HepG2 (cell line): ENCODE measurements around the gene GRK6. TPM values are rescaled to one million over a fixed set of nuclear protein-coding genes. Genes with fewer than 3 reads are reported as not detected.

Experiments used
- ATF7 ChIP-seq, 2 experiments: fragments of 450-650 bp in 1 of 2; sonication (generic) in 1 of 2; formaldehyde crosslinking in 1 of 2; IDR thresholded peaks; 2 replicates each; pipeline versions ENCODE4 v1.4.0 to v1.6.1; 2016 to 2020; ENCODE audit warnings: antibody characterized with exemption in 1 of 2, mild to moderate bottlenecking in 1 of 2, missing genetic modification reagents in 1 of 2
- ELF3 ChIP-seq: IDR thresholded peaks from 2 replicates; pipeline ENCODE4 v1.6.1; 2016; ENCODE audit warnings: missing genetic modification reagents, missing compliant biosample characterization
- HDAC1 ChIP-seq: sonication (generic); formaldehyde crosslinking; IDR thresholded peaks from 2 replicates; pipeline ENCODE4 v1.5.1; 2020; ENCODE audit warnings: mild to moderate bottlenecking, missing genetic modification reagents
- MED1 ChIP-seq: sonication (generic); formaldehyde crosslinking; IDR thresholded peaks from 2 replicates; pipeline ENCODE4 v1.4.0; 2020; ENCODE audit warnings: missing genetic modification reagents
- MTA3 ChIP-seq: sonication (generic); formaldehyde crosslinking; IDR thresholded peaks from 2 replicates; pipeline ENCODE4 v1.4.0; 2020; ENCODE audit warnings: missing genetic modification reagents
- MTERF4 ChIP-seq: sonication (generic); formaldehyde crosslinking; IDR thresholded peaks from 2 replicates; pipeline ENCODE4 v1.8.0; 2023; ENCODE audit warnings: mild to moderate bottlenecking, missing genetic modification reagents
- MTF2 ChIP-seq: sonication (generic); formaldehyde crosslinking; IDR thresholded peaks from 2 replicates; pipeline ENCODE4 v1.5.0; 2020; ENCODE audit warnings: missing genetic modification reagents, borderline replicate concordance
- PAXIP1 ChIP-seq: sonication (generic); formaldehyde crosslinking; conservative IDR thresholded peaks from 2 replicates; pipeline ENCODE4 v1.4.0; 2020; ENCODE audit warnings: mild to moderate bottlenecking, missing genetic modification reagents, moderate library complexity
- SAP130 ChIP-seq: IDR thresholded peaks from 2 replicates; pipeline ENCODE4 v1.6.1; 2016; ENCODE audit warnings: low read depth
- SMC3 ChIP-seq: IDR thresholded peaks from 2 replicates; pipeline ENCODE4 v1.6.1; 2011; ENCODE audit warnings: low read length, improper control_type of control experiment
- TBX3 ChIP-seq: fragments of 450-650 bp; IDR thresholded peaks from 2 replicates; pipeline ENCODE4 v1.6.1; 2017; ENCODE audit warnings: antibody characterized with exemption, mild to moderate bottlenecking, inconsistent platforms, borderline replicate concordance
- TRIM22 ChIP-seq: fragments of 450-650 bp; IDR thresholded peaks from 2 replicates; pipeline ENCODE4 v1.6.1; 2017
- WIZ ChIP-seq: sonication (generic); formaldehyde crosslinking; IDR thresholded peaks from 2 replicates; pipeline ENCODE4 v1.5.1; 2020; ENCODE audit warnings: mild to moderate bottlenecking, missing genetic modification reagents
- ZKSCAN5 ChIP-seq: sonication (generic); formaldehyde crosslinking; IDR thresholded peaks from 2 replicates; pipeline ENCODE4 v1.5.1; 2020; ENCODE audit warnings: mild to moderate bottlenecking, missing genetic modification reagents
- ZNF124 ChIP-seq: sonication (generic); formaldehyde crosslinking; IDR thresholded peaks from 2 replicates; pipeline ENCODE4 v1.4.0; 2020; ENCODE audit warnings: missing genetic modification reagents
- ZNF230 ChIP-seq: sonication (generic); formaldehyde crosslinking; IDR thresholded peaks from 2 replicates; pipeline ENCODE4 v1.4.0; 2020; ENCODE audit warnings: mild to moderate bottlenecking, missing genetic modification reagents
- ZNF275 ChIP-seq: sonication (generic); formaldehyde crosslinking; IDR thresholded peaks from 2 replicates; pipeline ENCODE4 v1.8.0; 2022; ENCODE audit warnings: missing genetic modification reagents, mild to moderate bottlenecking, inconsistent platforms, borderline replicate concordance
- ZNF33A ChIP-seq: sonication (generic); formaldehyde crosslinking; IDR thresholded peaks from 2 replicates; pipeline ENCODE4 v1.5.1; 2020; ENCODE audit warnings: missing genetic modification reagents, mild to moderate bottlenecking, moderate library complexity, borderline replicate concordance
- ZNF562 ChIP-seq: sonication (generic); formaldehyde crosslinking; IDR thresholded peaks from 2 replicates; pipeline ENCODE4 v1.8.0; 2022; ENCODE audit warnings: missing genetic modification reagents, borderline replicate concordance
- ZNF614 ChIP-seq: IDR thresholded peaks from 2 replicates; pipeline ENCODE4 v1.6.1; 2018; ENCODE audit warnings: missing biosample characterization, missing genetic modification reagents, inconsistent platforms, borderline replicate concordance
- ZNF740 ChIP-seq: sonication (generic); formaldehyde crosslinking; IDR thresholded peaks from 2 replicates; pipeline ENCODE4 v1.4.0; 2020; ENCODE audit warnings: missing genetic modification reagents
- ZNF776 ChIP-seq: sonication (generic); formaldehyde crosslinking; IDR thresholded peaks from 2 replicates; pipeline ENCODE4 v1.4.0; 2020; ENCODE audit warnings: mild to moderate bottlenecking, missing genetic modification reagents
- ZNF879 ChIP-seq: sonication (generic); formaldehyde crosslinking; IDR thresholded peaks from 2 replicates; pipeline ENCODE4 v1.8.1; 2023; ENCODE audit warnings: missing genetic modification reagents
- polyA plus RNA-seq, 8 experiments: library from polyadenylated mRNA; depleted of rRNA in 3 of 8; stranded (reverse) in 7 of 8; unstranded in 1 of 8; fragments of >200 nt; fragmentation: Illumina TruSeq in 4 of 8; extraction: Trizol in 4 of 8; gene quantifications; 2 replicates each; pipeline versions ENCODE4 v1.2.1 to v1.2.3, GENCODE V29; 2011 to 2016; ENCODE audit warnings: low read depth in 4 of 8, missing spikeins in 1 of 8, mixed read lengths in 1 of 8; ENCODE audit not compliant: insufficient read depth in 1 of 8
- total RNA-seq, 5 experiments: library from RNA; depleted of rRNA; stranded (reverse); fragments of >200 nt; fragmentation: Illumina TruSeq; extraction: Trizol; gene quantifications; 2 replicates each; pipeline ENCODE4 v1.2.3, GENCODE V29; 2016; ENCODE audit warnings: low read depth in 1 of 5

GRK6 gene
- total and polyA plus RNA-seq, 2 of the 13 experiments (the other 11 are each of a cell fraction or from before 2014, with no cell fraction given), result 13.2 to 19.9 TPM

GRCh38 chr5:177377851-177378776 lies 48.4 kb upstream of the GRK6 start (continued):
- TF ChIP-seq ZNF275 (CRISPR knock-in tag) (no peak), ZNF124 (CRISPR knock-in tag) (peak; percentile 45; the same call in 1 of the 2 replicates), ZNF614 (CRISPR knock-in tag) (no peak), ZNF230 (CRISPR knock-in tag) (no peak), MTERF4 (peak; percentile 77), ELF3 (CRISPR knock-in tag) (no peak), ZKSCAN5 (no peak), MTF2 (CRISPR knock-in tag) (no peak), WIZ (CRISPR knock-in tag) (no peak), ZNF879 (no peak), MTA3 (CRISPR knock-in tag) (no peak), PAXIP1 (CRISPR knock-in tag) (no peak), TBX3 (no peak), ZNF562 (no peak), MED1 (CRISPR knock-in tag) (no peak), SMC3 (no peak), ZNF33A (CRISPR knock-in tag) (no peak), ZNF740 (CRISPR knock-in tag) (no peak), ATF7 (IDR thresholded peaks at IDR 0.05) (no peak), ATF7 (CRISPR knock-in tag; IDR thresholded peaks at IDR 0.05) (no peak), HDAC1 (no peak), SAP130 (CRISPR knock-in tag) (peak; percentile 24; the same call in 1 of the 2 replicates), TRIM22 (no peak), ZNF776 (CRISPR knock-in tag) (no peak)
